Ramos (cell line): Measurements from ENCODE around the gene GRID2.

ENCODE experiments used
- in situ Hi-C: fragments of 300-500 bp; cut with MboI; formaldehyde crosslinking; loops from one replicate; pipeline ENCODE4 v1.14.3; 2022; ENCODE audit warnings: low sequenced_read_pairs; ENCODE audit not compliant: unreplicated experiment

Gene GRID2

DNA sequence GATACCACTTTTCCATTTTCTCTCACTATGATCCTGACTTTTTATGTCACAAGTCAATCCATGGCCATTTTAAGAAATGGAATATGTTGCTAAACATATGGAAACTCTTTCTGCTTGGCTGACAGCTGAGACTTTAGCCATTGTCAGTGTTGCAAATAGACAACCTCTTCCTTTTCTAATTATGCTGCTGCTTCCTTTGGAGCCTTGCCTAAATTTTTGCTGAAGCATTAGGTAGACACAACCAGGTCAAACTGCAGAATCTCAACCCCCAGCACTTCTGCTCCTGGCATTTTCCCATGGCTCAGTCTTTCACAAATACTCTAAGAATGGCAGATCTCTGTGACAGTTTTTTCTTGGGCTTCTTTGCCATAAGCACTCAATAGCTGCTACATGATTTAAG, 543.3 kb downstream of the GRID2 start:
- in situ Hi-C loops, result no loop called here

DNA sequence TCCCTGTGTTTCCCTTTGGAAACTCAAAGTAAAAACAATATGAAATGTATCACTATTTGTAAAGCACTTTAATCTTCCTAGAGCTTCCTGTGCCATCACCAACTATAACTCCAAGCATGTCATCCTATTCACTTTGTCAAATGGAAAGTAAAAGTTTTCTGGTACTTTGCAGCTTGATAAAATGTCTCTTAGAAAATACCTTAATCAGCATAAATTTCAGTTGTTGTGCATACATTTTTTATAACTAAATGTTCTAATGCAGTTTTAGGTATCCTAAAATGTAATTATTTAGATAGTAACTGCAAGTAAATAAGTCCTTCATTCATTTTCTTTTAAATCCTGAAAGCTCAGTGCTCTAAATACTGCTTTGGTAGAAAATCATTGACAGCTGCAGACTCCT, 558.7 kb downstream of the GRID2 start:
- in situ Hi-C loops, result no loop called here

DNA sequence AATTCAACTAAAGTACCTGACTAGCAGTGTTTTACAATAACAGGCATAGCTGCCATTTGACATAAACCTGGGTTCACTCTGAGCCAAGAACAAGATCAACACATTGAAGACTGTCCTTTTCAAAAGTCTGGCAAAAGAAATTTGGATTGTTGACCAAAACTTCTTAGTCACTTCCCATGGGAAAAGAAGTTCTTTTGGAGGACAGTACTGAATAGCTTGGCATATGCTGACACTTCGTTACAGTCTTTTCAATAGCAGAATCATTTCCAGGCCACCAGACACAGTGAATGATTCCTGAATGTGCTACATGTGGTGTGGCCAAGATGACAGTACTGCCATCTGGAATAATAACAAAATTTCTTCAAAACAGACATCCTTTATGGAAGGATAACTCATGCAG, 560.3 kb downstream of the GRID2 start:
- in situ Hi-C loops, result no loop called here

DNA sequence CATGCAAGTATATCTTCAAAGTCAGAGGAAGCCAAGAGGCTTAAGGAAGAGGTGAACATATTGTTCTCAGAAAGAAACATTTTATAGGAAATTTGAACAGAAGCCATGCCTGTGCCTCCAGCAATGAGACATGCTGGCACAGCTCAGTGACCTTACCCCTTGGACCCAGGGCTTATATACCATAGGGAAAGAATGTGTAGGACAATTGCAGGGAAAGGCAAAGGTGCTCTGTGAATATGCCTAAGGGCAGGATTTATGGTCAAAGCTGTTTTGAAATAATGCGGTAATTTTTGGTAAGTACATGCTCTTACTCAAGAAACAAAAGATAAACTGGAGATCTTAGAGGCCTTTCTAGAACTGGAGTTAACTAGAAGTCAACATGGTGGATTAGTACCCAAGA, 568.8 kb downstream of the GRID2 start:
- in situ Hi-C loops, result no loop called here

DNA sequence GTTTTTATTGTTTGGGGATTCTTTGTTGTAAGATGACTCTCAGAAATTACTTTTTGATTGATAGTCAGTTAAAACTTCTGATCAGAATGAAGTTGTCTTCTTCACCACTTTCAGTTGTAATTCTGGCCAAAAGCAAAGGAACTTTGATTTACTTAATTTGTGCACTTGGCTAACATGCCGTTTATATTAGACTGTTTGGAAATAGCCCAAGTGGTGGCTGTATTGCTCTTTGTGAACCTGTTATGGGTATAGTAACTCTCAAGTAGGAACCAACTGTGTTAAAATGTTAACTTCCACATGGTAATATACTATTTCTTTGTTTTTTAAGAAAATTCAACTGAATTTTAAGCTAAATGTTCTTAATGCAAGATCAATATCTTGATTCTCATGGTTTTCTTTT, 581.9 kb downstream of the GRID2 start:
- in situ Hi-C loops, result no loop called here

DNA sequence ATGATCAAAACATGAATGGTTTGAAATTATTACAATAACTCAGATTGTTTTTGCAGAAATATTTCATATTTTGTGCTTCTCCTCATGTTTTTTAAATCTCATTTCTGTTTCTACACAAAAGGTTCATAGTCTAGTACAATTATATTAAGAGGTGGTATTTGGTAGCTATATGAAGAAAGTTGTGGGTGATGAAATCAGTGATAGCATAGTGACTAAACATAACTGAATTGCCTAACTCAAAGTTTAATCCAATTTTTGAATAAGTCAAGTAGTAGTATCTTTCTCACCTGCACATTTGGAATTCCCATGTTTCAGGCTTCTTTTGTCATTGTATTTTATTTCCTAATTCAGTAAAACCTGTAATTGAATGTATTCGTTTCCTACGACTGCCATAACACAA, 648.7 kb downstream of the GRID2 start:
- in situ Hi-C loops, result no loop called here

DNA sequence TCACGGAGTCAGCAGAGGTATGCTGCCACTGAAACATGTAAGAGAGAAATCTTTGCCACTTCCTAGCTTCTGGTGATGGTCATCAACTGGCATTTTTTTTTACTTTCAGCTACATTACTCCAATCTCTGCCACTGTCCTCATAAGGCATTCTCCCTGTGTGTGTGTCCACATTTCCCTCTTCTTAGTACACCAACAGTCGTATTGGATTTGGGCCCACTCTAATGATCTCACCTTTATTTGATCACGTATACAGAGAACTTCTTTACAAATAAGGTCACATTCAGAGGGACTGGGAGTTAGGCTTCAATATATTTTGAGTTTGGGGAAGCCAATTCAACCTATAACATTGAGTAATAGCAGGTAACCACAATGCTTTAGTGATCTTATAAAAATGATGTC, 649.1 kb downstream of the GRID2 start:
- in situ Hi-C loops, result no loop called here

DNA sequence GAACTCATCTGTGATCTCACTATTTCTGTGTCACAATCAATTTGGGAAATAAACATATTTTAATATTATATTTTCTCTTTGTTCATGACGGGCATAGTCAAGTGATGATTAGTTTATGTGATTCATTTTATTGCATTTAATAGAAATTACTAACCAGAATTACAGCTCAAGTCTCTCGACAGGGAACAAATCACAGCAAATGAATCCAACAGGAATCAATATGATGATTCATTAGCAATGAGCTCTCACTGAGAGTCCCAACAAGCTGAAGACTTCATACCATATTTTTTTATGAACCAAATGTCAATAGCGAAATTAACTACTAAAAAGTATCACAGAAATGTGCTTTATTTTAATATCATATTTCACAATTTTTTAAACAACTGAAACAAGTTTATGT, 649.7 kb downstream of the GRID2 start:
- in situ Hi-C loops, result no loop called here

DNA sequence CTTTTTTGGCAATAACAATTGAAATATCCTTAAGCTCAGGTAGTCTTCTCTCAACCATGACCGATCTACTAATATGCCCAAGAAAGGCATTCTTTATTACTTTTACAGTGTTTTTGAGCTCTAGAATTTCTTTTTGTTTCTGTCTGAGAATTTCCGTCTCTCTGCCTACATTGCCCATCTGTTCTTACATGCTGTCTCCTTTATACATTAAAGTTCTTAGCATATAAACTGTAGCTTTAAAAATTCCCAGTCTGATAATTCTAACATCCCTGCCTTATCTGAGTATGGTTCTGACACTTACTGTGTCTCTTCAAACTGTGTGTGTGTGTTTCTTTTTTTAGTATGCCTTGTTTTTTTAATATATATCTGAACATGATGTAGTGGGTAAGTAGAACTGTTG, 658.1 kb downstream of the GRID2 start:
- in situ Hi-C loops, result no loop called here

DNA sequence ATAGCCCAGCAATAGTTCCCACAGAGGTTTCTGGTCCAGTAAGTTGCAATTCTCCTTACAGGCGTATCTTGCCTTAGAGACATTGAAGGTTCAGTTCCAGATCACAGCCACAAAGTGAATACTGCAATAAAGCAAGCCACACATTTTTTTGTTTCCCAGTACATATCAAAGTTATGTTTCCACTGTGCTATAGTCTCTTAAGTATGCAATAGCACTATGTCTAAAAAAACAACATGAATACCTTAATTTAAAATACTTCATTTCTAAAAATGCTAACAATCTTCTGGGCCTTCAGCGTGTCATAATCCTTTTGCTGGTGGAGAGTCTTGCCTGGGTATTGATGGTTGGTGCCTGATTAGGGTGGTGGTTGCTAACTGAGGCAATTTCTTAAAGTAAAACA, 659.1 kb downstream of the GRID2 start:
- in situ Hi-C loops, result no loop called here

DNA sequence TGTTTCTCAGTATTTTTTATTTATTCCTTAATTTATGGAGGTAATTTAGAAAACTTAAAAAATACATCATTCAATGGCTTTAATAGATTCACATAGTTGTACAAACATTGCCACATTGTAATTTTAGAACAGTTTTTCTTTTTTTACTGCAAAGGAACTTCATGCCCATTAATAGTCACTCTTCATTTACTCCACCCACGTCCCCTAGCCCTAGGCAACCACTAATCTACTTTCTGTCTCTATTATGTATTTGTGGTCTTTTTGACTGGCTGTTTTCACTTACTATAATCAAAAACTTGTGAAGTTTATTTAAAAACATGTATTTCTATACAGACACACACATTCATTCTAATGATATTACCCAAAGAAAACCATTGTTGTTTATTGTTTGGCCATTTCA, 664.8 kb downstream of the GRID2 start:
- in situ Hi-C loops, result no loop called here

DNA sequence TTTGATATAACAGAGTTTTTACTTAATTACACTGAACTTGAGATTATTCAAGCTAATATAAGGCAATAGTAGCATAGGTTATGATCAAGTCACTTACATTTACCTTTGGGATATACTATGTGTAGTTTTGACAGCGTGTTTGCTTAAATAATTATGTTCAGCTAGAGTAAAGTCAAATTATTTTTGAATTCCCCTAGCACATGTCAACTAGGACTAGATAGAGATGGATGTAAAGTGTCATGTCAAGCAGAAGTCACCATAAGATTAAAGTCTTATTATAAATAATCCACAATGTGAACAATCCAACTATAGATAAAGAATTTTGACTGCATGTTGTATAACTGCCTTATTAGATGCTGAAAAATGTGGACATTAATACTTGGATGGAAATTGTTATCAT, 665.2 kb downstream of the GRID2 start:
- in situ Hi-C loops, result no loop called here

DNA sequence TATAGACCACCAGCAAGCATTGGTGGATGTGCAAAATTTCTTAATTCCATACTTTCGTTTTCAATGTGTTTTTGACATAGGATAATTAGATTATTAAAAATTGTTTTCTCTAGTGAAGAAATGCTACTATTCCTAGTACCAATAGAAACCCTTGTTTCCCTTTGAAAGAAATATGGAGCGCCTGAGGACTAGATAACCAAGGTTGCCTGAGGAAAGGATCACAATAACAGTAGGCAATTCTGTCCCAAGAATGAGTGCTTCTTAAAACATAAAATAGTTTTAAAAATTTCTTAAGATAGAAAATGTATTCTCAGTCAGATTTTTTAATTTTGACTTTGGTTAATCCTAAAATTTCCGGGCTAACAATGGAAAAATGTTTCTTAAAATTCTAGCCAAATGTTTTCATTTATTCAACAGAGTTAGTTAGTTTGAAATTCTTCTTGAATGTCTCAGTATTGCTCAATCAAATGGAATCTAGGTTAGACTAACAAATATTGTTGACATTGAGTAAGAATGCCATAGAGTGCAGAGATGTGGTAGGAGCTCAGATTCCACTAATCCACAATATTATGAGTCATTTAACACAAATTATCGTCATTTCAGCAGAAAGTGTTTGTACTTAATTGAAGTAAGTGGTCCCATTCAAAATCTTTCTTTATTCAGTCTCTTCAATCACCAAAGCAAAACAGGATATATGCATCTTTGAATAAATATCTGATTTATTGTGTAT, 666.0 kb downstream of the GRID2 start:
- in situ Hi-C loops, result no loop called here

DNA sequence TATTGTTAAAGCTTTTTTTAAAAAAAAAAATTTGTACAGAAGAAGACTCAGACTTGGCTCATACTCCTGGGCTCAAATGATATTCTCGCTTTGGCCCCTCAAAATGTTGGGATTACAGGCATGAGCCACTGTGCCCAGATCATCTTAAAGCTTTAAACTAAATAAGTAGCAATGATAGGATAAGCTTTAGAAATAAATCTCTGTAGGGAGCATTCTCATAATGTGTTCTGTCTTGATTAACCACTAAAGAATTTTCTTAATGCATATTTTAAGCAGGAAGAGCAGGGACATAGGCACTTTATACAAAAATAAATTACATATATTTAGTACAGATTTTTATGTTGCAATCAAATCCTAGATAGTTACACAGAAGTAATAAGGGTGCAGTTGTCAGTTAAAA, 667.2 kb downstream of the GRID2 start:
- in situ Hi-C loops, result no loop called here

DNA sequence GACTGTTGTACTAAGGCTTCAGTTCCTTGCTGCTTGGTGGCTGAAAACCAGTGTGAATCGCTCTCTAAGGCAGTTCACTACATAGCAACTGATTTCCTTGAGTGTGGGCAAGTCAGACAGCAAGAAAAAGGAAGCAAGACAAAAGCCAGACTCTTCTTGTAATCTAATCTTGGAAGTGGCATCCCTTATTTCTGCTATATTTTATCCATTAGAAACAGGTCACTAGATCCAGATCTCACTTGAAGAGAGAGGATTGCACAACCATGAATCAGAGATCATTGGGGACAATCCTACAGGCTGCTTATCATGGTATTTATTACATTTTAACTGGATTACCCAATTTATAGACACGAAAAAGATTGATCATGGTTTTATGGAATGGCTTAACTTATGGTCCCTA, 684.5 kb downstream of the GRID2 start:
- in situ Hi-C loops, result no loop called here

DNA sequence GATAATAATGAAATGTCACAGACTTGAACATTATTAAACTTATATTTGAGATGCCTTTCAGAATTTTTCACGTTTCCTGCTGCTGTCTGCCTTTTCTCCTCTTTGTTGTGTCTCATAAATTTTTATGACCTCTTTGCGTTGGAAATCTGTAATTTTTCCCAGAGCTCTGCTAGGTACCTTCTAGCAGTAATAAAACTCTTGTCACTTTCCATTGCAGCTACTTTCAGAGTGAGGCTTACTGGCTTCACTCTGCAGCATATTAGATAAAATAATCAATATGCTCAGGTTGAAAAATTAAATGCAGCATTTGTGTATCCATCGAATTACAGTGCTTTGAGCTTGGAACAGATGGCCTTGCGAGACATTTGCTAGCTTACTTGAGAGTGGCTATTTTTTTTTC, 689.0 kb downstream of the GRID2 start:
- in situ Hi-C loops, result no loop called here

DNA sequence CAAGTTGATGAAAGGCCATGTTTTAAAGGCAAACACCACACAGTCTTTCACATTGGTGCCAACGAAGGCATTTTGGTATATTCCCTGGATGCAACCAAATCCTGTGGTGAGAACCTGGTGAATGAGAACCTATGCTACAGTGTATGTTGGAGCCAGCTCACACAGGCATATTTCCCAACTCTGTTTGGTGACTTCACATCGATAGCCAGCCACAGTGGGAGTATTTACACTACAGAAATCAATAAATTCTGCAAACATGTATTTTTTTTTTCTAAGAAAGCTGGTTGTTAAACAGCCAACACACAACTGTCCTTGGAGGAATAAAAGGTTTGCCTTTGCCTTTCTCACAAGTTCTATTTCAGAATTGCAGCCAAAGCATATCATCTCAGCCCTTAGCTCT, 691.0 kb downstream of the GRID2 start:
- in situ Hi-C loops, result no loop called here

DNA sequence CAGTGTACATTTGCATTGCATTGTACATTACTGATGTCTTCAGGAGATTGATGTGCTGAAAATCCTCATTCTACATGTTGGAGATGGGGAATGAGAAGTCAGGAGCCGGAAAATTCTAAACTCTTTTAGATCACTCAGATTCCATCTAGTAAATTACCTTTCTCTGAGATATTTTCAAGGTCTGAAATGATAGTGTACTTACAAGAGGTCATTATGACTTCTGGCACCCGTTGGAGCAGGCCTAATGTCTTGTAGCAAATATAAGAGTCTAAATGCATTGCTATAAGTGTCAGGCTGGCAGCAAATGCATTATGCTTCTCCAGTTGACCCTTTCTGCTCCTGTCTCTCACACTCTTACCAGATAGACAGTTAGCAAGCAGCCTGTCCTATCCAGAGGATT, 692.8 kb downstream of the GRID2 start:
- in situ Hi-C loops, result no loop called here

DNA sequence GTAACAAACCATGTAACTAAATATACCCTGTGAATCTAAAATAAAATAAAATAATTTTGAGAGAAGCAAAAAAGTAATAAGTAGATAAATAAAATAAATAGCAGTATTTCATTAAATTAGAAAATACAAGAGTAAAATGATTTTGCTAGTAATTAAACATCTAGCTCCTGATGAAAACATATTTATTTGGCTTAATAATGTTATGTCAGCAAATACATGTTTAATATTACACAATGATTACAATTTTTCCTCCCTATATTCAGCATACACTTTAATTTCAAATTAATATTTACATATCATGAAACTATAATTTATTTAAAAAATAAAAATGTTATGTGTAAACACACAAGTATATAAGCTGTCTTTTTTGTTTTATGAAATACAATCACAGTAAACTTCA, 697.1 kb downstream of the GRID2 start:
- in situ Hi-C loops, result no loop called here

DNA sequence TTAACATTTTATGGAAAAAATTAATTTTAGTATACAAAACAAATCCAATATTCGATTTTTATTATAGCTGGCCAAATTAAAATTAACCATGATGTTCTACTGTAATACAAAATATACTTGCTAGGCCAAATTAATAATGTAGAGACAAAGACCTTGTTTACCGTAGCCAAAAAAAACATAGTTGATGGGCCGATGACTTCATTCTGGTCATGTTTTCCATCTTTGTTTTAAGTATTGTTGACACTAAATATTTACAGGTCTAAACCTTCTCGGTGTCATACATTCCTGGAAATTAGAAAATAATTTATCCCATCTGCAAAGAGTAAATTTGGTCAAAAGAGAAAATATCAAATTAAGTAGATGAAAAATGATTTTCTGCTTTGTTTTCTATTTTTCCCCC, 698.5 kb downstream of the GRID2 start:
- in situ Hi-C loops, result no loop called here

DNA sequence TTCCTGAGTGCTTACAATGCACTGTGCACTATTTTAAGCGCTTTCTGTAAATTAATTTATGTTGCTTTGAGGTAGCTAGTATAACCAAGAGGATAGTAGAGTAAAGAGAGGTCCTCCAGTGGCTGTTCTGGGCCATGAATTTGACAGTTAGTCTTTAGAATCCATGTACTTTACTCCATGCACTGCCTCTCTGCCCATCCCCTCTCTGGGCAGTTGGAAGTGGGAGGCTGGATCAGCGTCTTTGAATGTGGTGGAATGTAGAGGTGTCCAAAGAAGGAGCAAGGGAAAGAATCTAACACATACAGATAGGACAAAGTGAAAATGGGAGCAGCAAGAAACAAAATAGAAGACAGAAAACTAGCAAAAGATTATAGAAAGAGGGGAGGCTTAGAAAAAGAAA, 712.6 kb downstream of the GRID2 start:
- in situ Hi-C loops, result no loop called here

DNA sequence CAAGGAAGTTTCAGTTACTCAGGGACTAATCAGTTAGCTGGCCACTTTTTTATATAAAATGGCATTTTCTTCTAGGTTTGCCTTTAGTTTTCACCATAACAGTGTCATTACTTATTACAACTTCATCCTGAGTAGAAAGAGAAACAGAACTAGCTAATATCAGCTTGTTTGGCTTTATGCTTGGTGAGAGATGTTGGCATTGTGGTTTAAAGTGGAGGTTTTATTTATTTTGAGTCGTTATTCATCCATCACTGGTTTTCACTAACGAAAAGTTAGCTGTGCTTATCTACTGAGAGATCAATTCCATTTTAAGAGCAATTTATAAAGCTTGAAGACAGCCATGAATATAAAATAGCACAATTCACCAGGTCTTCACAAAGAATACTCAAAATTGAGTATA, 714.5 kb downstream of the GRID2 start:
- in situ Hi-C loops, result no loop called here

DNA sequence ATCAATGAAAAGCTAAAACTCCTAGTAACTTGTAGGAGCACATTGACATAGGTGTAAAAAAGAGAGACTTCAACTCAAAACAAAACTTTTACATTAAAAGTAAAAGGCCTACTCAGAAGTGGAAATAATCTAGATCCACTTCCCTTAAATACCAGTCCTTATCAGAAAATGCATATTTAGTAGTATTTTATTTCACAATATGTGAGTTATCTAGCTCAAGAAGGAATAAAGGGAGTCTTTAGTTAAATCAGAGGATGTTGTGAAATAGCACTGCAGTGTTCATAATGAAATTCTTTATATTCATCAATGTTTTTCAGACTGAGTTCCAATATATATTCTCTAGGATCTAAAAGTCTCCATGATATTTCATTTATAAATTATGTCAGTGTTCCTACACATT, 715.0 kb downstream of the GRID2 start:
- in situ Hi-C loops, result no loop called here
